NCI-H146 treated with DMSO at 0.1 percent for 48 hours (cell line): ENCODE results near the gene TRIM56.
"Not testable (repeated sequence)": the region's sequence is repeated elsewhere in the genome, so short reads cannot be mapped to it uniquely, and the experiment has no call there.

ENCODE experiments used
- DNase-seq: peaks from one replicate; lab custom pipeline; 2025; ENCODE audit not compliant: unreplicated experiment; lab: John Stamatoyannopoulos, UW

The TRIM56 gene

GRCh38 chr7:101112233-101112632 lies 27.0 kb downstream of the TRIM56 start:
- DNase-seq = no peak

- DNase-seq = not testable (repeated sequence)
Observed at GRCh38 chr7:101113140-101113539, 27.9 kb downstream of the TRIM56 start.

GRCh38 chr7:101113836-101114235 lies 28.6 kb downstream of the TRIM56 start:
- no peak for DNase-seq

- no peak for DNase-seq
Observed at GRCh38 chr7:101114492-101114891, 29.2 kb downstream of the TRIM56 start.

- DNase-seq = no peak
Observed at GRCh38 chr7:101115215-101115614, 29.9 kb downstream of the TRIM56 start.

GRCh38 chr7:101116898-101117297 lies 31.6 kb downstream of the TRIM56 start:
- DNase-seq = no peak

- no peak for DNase-seq
Observed at GRCh38 chr7:101118856-101119255, 33.6 kb downstream of the TRIM56 start.

GRCh38 chr7:101119876-101120275 lies 34.6 kb downstream of the TRIM56 start:
- DNase-seq = no peak

GRCh38 chr7:101120315-101120714 lies 35.0 kb downstream of the TRIM56 start:
- DNase-seq = no peak

- not testable (repeated sequence) for DNase-seq
Observed at GRCh38 chr7:101121631-101121990, 36.3 kb downstream of the TRIM56 start.

- DNase-seq = no peak
Observed at GRCh38 chr7:101121991-101122932, 37.0 kb downstream of the TRIM56 start.

GRCh38 chr7:101122933-101123702 lies 37.8 kb downstream of the TRIM56 start:
- no peak for DNase-seq

GRCh38 chr7:101123703-101124068 lies 38.4 kb downstream of the TRIM56 start:
- DNase-seq = no peak

- DNase-seq = no peak
Observed at GRCh38 chr7:101124376-101125056, 39.2 kb downstream of the TRIM56 start.

GRCh38 chr7:101125989-101126650 lies 40.8 kb downstream of the TRIM56 start:
- no peak for DNase-seq

- no peak for DNase-seq
Observed at GRCh38 chr7:101126651-101127459, 41.6 kb downstream of the TRIM56 start, which contains the start of gene SERPINE1. TSS of gene SERPINE1 (plus strand) at chr7:101127104. CDS start at chr7:101128394, 1,290 bp downstream.

- no peak for DNase-seq
Observed at GRCh38 chr7:101127460-101128039, 42.3 kb downstream of the TRIM56 start.

- DNase-seq = no peak
Observed at GRCh38 chr7:101128040-101128834, 43.0 kb downstream of the TRIM56 start.

GRCh38 chr7:101129603-101130117 lies 44.4 kb downstream of the TRIM56 start:
- DNase-seq = no peak
